Trophoblast cell (in vitro differentiated cells and primary cell): Measurements from ENCODE around the gene DBF4B. TPM values are rescaled to one million over a fixed set of nuclear protein-coding genes. Genes with fewer than 3 reads are reported as not detected.

Experiments
- DNase-seq, 2 donors: peaks; one replicate each; pipeline ENCODE4 v3.0.0-alpha.2; 2016
- H2AFZ ChIP-seq: 2 replicates; pipeline ENCODE4 v1.6.1; 2013; ENCODE audit warnings: low read length, moderate library complexity, mild to moderate bottlenecking; ENCODE audit not compliant: insufficient read depth, poor library complexity
- H2AK5ac ChIP-seq: 2 replicates; pipeline ENCODE4 v1.6.1; 2013; ENCODE audit warnings: mild to moderate bottlenecking, low read length
- H2BK120ac ChIP-seq: 2 replicates; pipeline ENCODE4 v1.6.1; 2013; ENCODE audit warnings: low read length, mild to moderate bottlenecking, moderate library complexity; ENCODE audit not compliant: insufficient read depth, poor library complexity
- H2BK12ac ChIP-seq: 2 replicates; pipeline ENCODE4 v1.6.1; 2013; ENCODE audit warnings: mild to moderate bottlenecking, low read length, moderate library complexity
- H2BK5ac ChIP-seq: 2 replicates; pipeline ENCODE4 v1.6.1; 2013; ENCODE audit warnings: low read length, low read depth, moderate library complexity, mild to moderate bottlenecking; ENCODE audit not compliant: poor library complexity
- H3K14ac ChIP-seq: 2 replicates; pipeline ENCODE4 v1.6.1; 2013; ENCODE audit warnings: mild to moderate bottlenecking, low read length
- H3K18ac ChIP-seq: 2 replicates; pipeline ENCODE4 v1.6.1; 2013; ENCODE audit warnings: mild to moderate bottlenecking, low read length
- H3K23ac ChIP-seq: 2 replicates; pipeline ENCODE4 v1.6.1; 2013; ENCODE audit warnings: low read length
- H3K27ac ChIP-seq: 2 replicates; pipeline ENCODE4 v1.5.1; 2013; ENCODE audit warnings: low read depth, mild to moderate bottlenecking, inconsistent platforms, low read length, moderate library complexity
- H3K27me3 ChIP-seq: 2 replicates; pipeline ENCODE4 v1.6.1; 2013; ENCODE audit warnings: inconsistent platforms, mild to moderate bottlenecking, low read length, moderate library complexity; ENCODE audit not compliant: insufficient read depth
- H3K36me3 ChIP-seq, 2 experiments: 1 replicate in 1 of 2; 2 replicates in 1 of 2; pipeline ENCODE4 v1.6.1; 2013; ENCODE audit warnings: low read length in 2 of 2, mild to moderate bottlenecking in 2 of 2, moderate library complexity in 1 of 2; ENCODE audit not compliant: insufficient read depth in 2 of 2, control insufficient read depth in 1 of 2
- H3K4ac ChIP-seq: 2 replicates; pipeline ENCODE4 v1.6.1; 2013; ENCODE audit warnings: low read depth, mild to moderate bottlenecking, low read length, moderate library complexity
- H3K4me1 ChIP-seq, 2 experiments: 1 replicate in 1 of 2; 2 replicates in 1 of 2; pipeline ENCODE4 v1.6.1; 2013; ENCODE audit warnings: low read length in 2 of 2, mild to moderate bottlenecking in 2 of 2, moderate library complexity in 1 of 2; ENCODE audit not compliant: insufficient read depth in 2 of 2, control insufficient read depth in 1 of 2
- H3K4me2 ChIP-seq: 2 replicates; pipeline ENCODE4 v1.6.1; 2013; ENCODE audit warnings: inconsistent platforms, mild to moderate bottlenecking, low read length, moderate library complexity
- H3K4me3 ChIP-seq: 2 replicates; pipeline ENCODE4 v1.5.1; 2013; ENCODE audit warnings: mild to moderate bottlenecking, low read depth, low read length, inconsistent platforms
- H3K79me1 ChIP-seq: one replicate; pipeline ENCODE4 v1.6.1; 2013; ENCODE audit warnings: low read length
- H3K79me2 ChIP-seq: 2 replicates; pipeline ENCODE4 v1.6.1; 2013; ENCODE audit warnings: low read length, mild to moderate bottlenecking; ENCODE audit not compliant: control insufficient read depth, insufficient read depth, poor library complexity
- H3K9ac ChIP-seq: 2 replicates; pipeline ENCODE4 v1.6.1; 2013; ENCODE audit warnings: mild to moderate bottlenecking, low read length
- H3K9me3 ChIP-seq: 2 replicates; pipeline ENCODE4 v1.6.1; 2013; ENCODE audit warnings: low read depth, mild to moderate bottlenecking, control low read depth, inconsistent platforms, low read length; ENCODE audit not compliant: insufficient read depth
- H4K12ac ChIP-seq: 2 replicates; pipeline ENCODE4 v1.6.1; 2013; ENCODE audit warnings: low read depth, mild to moderate bottlenecking, low read length, moderate library complexity
- H4K8ac ChIP-seq: 2 replicates; pipeline ENCODE4 v1.6.1; 2013; ENCODE audit warnings: low read depth, mild to moderate bottlenecking, low read length, moderate library complexity
- H4K91ac ChIP-seq: one replicate; pipeline ENCODE4 v1.6.1; 2013; ENCODE audit warnings: low read depth, mild to moderate bottlenecking, low read length, moderate library complexity
- WGBS: extraction: QIAGEN DNeasy Blood & Tissue Kit; methylation state at CpG from one replicate; pipeline ENCODE4 v1.1.7; 2013; ENCODE audit warnings: missing lambda C conversion rate; ENCODE audit not compliant: insufficient read length, insufficient coverage; ENCODE audit errors: extremely low coverage; 5-methylcytosine and 5-hydroxymethylcytosine counted together
- polyA plus RNA-seq: library from polyadenylated mRNA; stranded (reverse); fragments of 200-250 nt; gene quantifications from 2 replicates; pipeline ENCODE4 v1.2.3, GENCODE V29; 2013

DBF4B gene, protein sequence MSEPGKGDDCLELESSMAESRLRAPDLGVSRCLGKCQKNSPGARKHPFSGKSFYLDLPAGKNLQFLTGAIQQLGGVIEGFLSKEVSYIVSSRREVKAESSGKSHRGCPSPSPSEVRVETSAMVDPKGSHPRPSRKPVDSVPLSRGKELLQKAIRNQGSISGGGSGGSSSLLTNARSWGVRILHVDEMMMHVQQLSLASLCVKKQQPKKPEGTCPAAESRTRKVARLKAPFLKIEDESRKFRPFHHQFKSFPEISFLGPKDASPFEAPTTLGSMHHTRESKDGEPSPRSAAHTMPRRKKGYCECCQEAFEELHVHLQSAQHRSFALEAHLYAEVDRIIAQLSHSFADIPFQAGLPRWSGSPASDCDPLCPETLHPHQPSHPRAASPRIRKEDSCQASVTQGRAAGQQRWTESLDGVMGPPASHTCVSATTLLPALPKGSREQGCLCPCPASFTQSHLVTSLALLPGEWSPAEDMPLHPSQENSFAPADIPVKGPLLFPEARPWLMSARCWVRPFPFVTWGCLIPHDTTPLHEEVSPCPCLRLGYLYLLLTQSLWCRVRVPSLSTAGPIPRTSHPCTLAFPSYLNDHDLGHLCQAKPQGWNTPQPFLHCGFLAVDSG
- 10.6 and 11.1 TPM in 2 replicates for polyA plus RNA-seq

- DNase-seq: peak; percentile 81 to 94
- Histone ChIP-seq H3K4me3 (peak within 1 kb of the TSS; percentile 92), H3K79me2 (peaks cover 7% of the 10 kb centered on the region), H3K9ac (peak within 1 kb of the TSS; percentile 81), H4K12ac (peak within 1 kb of the TSS; percentile 57), H2AFZ (peak within 1 kb of the TSS; percentile 76), H3K23ac (no peak within 1 kb of the TSS), H3K27ac (peak within 1 kb of the TSS; percentile 49), H3K14ac (peak within 1 kb of the TSS; percentile 32), H3K4me2 (peak within 1 kb of the TSS; percentile 74), H4K8ac (peak within 1 kb of the TSS; percentile 95), H3K18ac (peak within 1 kb of the TSS; percentile 78), H3K27me3 (no peaks in the 10 kb centered on the region), H3K79me1 (peaks cover 8% of the 10 kb centered on the region), H2AK5ac (peak within 1 kb of the TSS; percentile 23), H3K4ac (peak within 1 kb of the TSS; percentile 44), H2BK5ac (peak within 1 kb of the TSS; percentile 23), H4K91ac (peak within 1 kb of the TSS; percentile 49), H3K4me1 (peaks cover 4 to 5% of the 10 kb centered on the region in 2 experiments), H2BK12ac (no peak within 1 kb of the TSS), H3K9me3 (no peaks in the 10 kb centered on the region), H2BK120ac (peak within 1 kb of the TSS; percentile 39), H3K36me3 (no peaks in the 10 kb centered on the region)
- no CpG with 5 or more reads among the region's 52 CpGs for WGBS
Observed at GRCh38 chr17:44708401-44709263, at the start of gene DBF4B. TSS of gene DBF4B (plus strand) at chr17:44708665. CDS start at chr17:44708821, 156 bp downstream.

DNA sequence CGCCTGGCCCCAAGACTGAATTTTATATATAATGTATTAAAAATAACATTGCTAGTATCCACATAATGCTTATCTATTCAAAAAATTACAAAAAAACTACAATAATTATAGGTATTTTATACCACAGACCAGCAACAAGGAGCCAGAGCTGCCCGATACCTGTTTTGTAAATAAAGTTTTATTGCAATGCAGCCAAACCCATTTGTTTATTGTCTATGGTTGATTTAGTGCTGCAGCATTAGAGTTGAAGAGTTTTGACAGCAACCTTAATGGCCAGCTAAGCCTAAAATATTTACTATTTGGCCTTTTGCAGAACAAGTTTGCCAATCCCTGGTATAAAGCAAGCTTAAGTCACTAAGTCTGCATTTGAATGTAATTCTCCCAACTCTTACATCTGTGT, 46.6 kb upstream of the DBF4B start:
- Histone ChIP-seq H2BK12ac (no peak overlapping the region), H3K23ac (no peak overlapping the region), H3K4me3 (no peak overlapping the region), H2BK5ac (no peak overlapping the region), H3K4me2 (no peak overlapping the region), H3K4ac (no peak overlapping the region), H4K8ac (no peak overlapping the region), H3K27ac (no peak overlapping the region), H3K4me1 (peaks cover 0 to 2% of the 10 kb centered on the region in 2 experiments), H4K12ac (no peak overlapping the region), H3K79me1 (no peaks in the 10 kb centered on the region), H3K27me3 (peaks cover 3% of the 10 kb centered on the region), H3K9me3 (peaks cover 4% of the 10 kb centered on the region), H2AK5ac (no peak overlapping the region), H3K18ac (no peak overlapping the region), H3K9ac (no peak overlapping the region), H4K91ac (no peak overlapping the region), H3K14ac (no peak overlapping the region), H2AFZ (no peak overlapping the region), H2BK120ac (no peak overlapping the region), H3K79me2 (no peaks in the 10 kb centered on the region), H3K36me3 (no peaks in the 10 kb centered on the region)
- no CpG with 5 or more reads among the region's 2 CpGs for WGBS
- DNase-seq: no peak

DNA sequence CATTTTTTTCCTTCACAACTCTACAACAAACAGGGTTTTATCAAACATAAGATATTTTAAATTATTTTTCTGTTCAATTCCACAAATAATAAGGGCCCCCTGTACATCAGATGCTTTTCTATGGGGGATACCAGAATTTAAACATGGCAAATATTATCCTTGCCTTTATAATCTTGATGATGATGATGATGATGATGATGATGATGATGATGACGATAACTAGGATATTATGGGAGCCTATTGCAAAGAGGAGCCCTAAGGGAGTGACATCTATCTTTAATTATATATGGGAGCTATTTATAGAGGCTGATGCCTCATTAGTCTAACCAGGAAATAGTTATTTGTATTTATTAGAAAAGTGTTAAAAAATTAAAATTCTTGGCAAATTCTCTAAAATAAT, 45.4 kb upstream of the DBF4B start:
- Histone ChIP-seq H4K91ac (no peak overlapping the region), H3K27me3 (no peaks in the 10 kb centered on the region), H3K79me1 (no peaks in the 10 kb centered on the region), H3K36me3 (no peaks in the 10 kb centered on the region), H3K79me2 (no peaks in the 10 kb centered on the region), H3K4me3 (no peak overlapping the region), H2BK12ac (no peak overlapping the region), H3K9me3 (no peaks in the 10 kb centered on the region), H3K14ac (no peak overlapping the region), H4K12ac (no peak overlapping the region), H4K8ac (no peak overlapping the region), H3K9ac (no peak overlapping the region), H3K18ac (no peak overlapping the region), H3K23ac (no peak overlapping the region), H3K4me1 (no peaks in the 10 kb centered on the region), H2AK5ac (no peak overlapping the region), H2AFZ (no peak overlapping the region), H3K27ac (no peak overlapping the region), H2BK5ac (no peak overlapping the region), H3K4me2 (no peak overlapping the region), H2BK120ac (no peak overlapping the region), H3K4ac (no peak overlapping the region)
- no CpG with 5 or more reads among the region's 1 CpG for WGBS
- no peak for DNase-seq

GRCh38 chr17:44664867-44665266, 43.6 kb upstream of the DBF4B start:
- Histone ChIP-seq H3K4me2 (no peak overlapping the region), H3K4me1 (no peaks in the 10 kb centered on the region), H3K27me3 (no peaks in the 10 kb centered on the region), H3K79me2 (no peaks in the 10 kb centered on the region), H4K8ac (no peak overlapping the region), H2AK5ac (no peak overlapping the region), H3K4me3 (no peak overlapping the region), H3K36me3 (no peaks in the 10 kb centered on the region), H3K9me3 (no peaks in the 10 kb centered on the region), H4K91ac (no peak overlapping the region), H3K18ac (no peak overlapping the region), H2BK120ac (no peak overlapping the region), H3K14ac (no peak overlapping the region), H2BK5ac (no peak overlapping the region), H3K4ac (no peak overlapping the region), H2AFZ (no peak overlapping the region), H4K12ac (no peak overlapping the region), H3K23ac (no peak overlapping the region), H2BK12ac (no peak overlapping the region), H3K79me1 (no peaks in the 10 kb centered on the region), H3K9ac (no peak overlapping the region), H3K27ac (no peak overlapping the region)
- no CpG with 5 or more reads among the region's 1 CpG for WGBS
- no peak for DNase-seq
